ENCODE measurements around the gene PDGFRB. TPM values are rescaled to one million over a fixed set of nuclear protein-coding genes. Genes with fewer than 3 reads are reported as not detected.
A peak's percentile ranks its signal among the peaks of the same experiment; 100 is the strongest.

The PDGFRB gene
- 2.2 and 5.4 TPM in 2 replicates for total RNA-seq (2014; rRNA removed; shearing (Covaris generic))
- 3.0 and 4.2 TPM in 2 replicates for polyA plus RNA-seq (2015; cell fraction: cytosol; rRNA removed)
- 11.6 and 12.4 TPM in 2 replicates for polyA plus RNA-seq (2015; cell fraction: nucleus; rRNA removed)

- peak; percentile 76 for DNase-seq (ENCODE audit: low read depth)
These were observed at the start of gene PDGFRB for GRCh38 chr5:150155258-150156026. Gene PDGFRB, minus strand, starts transcription at chr5:150155845. Its CDS starts 18,798 bp downstream, at chr5:150137047.

GRCh38 chr5:150204590-150204960 is 48.9 kb upstream of the PDGFRB start:
- DNase-seq (ENCODE audit: low read depth) = no peak

GRCh38 chr5:150203832-150204589 is 48.4 kb upstream of the PDGFRB start:
- DNase-seq (ENCODE audit: low read depth) = no peak

GRCh38 chr5:150202501-150202900 is 46.9 kb upstream of the PDGFRB start:
- DNase-seq (ENCODE audit: low read depth) = no peak

DNA sequence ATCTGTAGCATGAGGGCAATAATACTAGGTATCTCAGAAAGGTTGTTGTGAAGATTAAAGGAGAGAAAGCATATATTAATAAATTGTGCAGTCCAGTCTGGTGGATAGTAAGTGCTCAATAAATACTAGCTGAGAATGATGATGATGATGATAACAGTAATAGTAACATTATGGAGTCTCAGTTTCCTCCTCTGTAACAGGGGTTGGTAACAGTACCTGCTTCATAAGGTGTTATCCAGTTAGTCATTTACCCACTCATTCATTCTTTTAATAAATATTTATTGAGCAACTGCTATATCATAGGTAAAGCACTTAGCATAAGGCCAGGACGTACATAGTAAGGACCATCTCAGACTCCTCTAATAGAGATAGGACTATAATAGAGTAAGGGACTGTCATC is 41.8 kb upstream of the PDGFRB start:
- DNase-seq (ENCODE audit: low read depth) = no peak

- no peak for DNase-seq (ENCODE audit: low read depth)
These were observed 41.3 kb upstream of the PDGFRB start for GRCh38 chr5:150196986-150197385.

- no peak for DNase-seq (ENCODE audit: low read depth)
These were observed 40.9 kb upstream of the PDGFRB start for GRCh38 chr5:150196514-150196913.

DNA sequence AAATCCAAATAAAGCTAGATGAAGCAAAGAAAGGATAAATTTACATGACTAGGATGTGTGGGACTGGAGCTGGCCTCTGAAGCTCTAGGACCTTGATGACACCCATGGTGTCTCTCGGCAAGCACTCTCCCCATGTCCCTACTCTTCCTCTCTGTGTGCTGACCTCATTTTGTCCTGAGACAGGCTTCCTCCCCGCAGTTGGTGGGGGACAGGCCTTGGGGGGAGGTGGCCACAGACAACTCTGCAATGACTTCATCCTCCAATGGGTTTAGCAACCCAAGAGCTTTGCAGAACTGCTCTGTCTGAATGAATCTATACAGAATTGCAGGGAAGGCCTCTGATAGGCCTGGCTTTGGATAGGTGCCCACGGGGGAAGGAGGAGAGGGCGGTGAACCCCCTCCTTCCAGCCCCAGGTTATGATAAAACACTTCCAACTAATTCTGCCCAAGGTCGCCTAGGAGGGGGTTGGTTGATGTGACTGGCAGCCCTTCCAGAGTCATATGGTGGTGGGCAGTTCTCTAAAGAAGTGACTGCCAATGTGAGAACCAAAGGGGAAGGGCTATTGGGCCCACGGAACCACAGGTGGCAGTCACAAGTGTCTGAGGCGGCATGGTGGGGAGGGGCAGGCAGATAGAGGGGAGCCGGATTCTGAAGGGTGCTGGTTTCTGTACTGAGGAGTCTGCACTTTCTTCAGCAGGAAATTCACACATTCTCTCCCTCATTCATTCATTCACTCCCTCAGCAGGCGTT is 40.3 kb upstream of the PDGFRB start:
- no peak for DNase-seq (ENCODE audit: low read depth)

DNA sequence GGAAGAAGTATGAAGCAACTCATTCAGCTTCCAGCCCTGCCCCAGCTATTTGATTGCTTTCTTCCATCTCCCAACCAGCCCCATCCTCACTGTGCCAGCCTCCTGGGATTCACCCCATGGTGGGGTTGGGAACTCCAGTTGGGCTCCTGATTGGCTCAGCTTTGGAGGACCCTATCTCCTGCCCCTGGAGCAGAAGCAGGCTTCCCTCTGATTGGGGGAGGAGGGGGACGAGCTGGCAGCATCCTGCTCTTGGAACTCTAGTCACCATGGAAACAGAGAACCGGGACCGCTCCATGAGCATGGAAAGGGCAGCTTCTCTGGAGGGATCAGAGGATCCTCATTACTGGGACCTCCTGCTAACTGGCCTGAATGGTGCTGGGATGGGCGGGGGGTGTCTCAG is 36.8 kb upstream of the PDGFRB start:
- DNase-seq (ENCODE audit: low read depth) = no peak

DNA sequence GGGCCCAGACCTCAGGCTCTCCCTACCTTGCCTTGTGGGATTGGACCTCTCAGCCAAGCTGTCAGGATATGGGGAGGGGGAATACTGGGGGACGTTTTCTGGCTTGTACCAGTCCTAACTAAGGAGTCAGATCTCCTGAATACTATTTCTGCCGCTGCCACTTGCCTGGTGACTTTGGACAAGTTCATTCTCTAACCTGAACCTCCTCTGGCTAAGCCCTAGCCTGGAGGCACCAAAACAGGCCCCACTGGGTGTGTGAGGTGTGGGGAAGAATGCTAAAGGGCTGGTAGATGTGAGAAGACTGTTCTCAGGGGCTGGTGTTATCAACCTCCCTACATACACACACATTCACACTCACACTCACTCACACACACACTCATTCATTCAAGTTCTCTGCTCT is 35.3 kb upstream of the PDGFRB start:
- DNase-seq (ENCODE audit: low read depth) = no peak

- no peak for DNase-seq (ENCODE audit: low read depth)
These were observed 34.9 kb upstream of the PDGFRB start for GRCh38 chr5:150190503-150190979.

- DNase-seq (ENCODE audit: low read depth) = no peak
These were observed 34.3 kb upstream of the PDGFRB start, which contains the start of gene SLC6A7 for GRCh38 chr5:150189728-150190502. Gene SLC6A7, plus strand, starts transcription at chr5:150190062. Its CDS starts 266 bp downstream, at chr5:150190328.

DNA sequence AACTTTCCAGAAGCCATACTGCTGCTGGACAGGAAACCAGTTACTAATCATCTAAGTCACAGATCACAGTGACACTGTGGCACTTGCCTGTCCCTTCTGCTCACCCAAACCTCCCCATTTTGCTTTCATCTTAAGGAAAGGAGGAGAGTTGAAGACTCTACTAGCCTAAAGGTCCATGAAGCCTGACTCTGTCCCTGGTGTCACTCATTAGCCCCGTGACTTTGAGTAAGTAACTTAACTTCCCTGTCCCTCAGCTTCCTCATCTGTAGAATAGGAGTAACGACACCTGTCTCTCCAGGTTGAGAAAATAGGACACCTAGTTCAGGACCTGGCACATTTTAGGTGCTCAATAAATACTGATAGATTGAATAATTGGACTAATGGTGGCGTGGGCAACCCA is 33.7 kb upstream of the PDGFRB start:
- DNase-seq (ENCODE audit: low read depth) = no peak

DNA sequence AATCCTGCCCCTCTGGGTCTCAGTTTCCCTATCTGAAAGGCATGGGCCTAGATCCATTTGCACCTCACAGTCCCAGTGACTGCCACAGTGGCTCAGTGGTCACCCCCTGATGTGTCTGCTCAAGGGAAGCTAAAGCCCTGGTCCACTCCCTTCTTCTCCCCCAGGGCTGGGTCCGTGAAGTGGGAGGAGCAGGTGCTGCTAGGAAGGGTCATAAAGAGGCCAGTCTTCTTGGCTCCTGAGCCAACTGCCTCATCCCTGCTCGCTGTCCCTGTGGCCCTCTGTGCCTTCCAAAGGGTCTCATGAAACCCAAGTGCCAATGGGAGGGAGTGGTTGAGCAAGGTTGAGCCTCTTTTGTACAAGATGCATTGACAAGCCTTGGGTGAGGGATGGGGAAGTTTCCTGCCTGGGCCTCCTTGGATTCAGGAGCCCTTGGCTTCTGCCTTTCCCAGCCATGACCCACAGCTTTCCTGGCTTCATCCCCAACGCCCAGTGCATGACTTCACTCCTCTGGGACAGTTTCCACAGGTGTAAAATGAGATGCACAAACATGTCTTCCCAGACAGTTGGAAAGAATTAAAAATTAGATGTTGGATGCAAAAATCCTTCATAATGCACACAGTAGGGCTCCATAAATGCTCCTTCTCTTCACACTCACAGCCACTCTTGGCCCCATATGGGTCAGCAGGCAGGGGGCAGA is 32.6 kb upstream of the PDGFRB start:
- no peak for DNase-seq (ENCODE audit: low read depth)

- no peak for DNase-seq (ENCODE audit: low read depth)
These were observed 31.3 kb upstream of the PDGFRB start for GRCh38 chr5:150186897-150187296.

DNA sequence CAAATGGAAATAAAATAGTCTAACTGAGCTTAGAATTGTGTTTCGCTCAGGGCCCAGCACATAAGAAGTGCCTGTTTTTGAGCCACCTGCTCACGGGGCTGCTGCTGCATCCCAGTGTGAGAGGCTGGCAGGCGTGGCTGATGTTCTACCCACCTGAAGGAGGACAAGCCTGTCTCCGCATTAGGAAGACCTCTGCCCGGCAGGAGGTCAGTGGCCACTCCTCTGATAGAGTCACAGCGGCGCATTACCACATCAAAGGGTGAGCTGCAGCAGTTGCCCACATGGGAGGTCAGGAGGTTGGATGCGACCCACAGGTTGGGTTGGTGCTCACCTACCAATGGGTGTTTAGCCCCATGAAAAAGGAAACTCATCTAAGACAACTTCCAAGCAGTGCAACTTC is 30.5 kb upstream of the PDGFRB start:
- no peak for DNase-seq (ENCODE audit: low read depth)

DNA sequence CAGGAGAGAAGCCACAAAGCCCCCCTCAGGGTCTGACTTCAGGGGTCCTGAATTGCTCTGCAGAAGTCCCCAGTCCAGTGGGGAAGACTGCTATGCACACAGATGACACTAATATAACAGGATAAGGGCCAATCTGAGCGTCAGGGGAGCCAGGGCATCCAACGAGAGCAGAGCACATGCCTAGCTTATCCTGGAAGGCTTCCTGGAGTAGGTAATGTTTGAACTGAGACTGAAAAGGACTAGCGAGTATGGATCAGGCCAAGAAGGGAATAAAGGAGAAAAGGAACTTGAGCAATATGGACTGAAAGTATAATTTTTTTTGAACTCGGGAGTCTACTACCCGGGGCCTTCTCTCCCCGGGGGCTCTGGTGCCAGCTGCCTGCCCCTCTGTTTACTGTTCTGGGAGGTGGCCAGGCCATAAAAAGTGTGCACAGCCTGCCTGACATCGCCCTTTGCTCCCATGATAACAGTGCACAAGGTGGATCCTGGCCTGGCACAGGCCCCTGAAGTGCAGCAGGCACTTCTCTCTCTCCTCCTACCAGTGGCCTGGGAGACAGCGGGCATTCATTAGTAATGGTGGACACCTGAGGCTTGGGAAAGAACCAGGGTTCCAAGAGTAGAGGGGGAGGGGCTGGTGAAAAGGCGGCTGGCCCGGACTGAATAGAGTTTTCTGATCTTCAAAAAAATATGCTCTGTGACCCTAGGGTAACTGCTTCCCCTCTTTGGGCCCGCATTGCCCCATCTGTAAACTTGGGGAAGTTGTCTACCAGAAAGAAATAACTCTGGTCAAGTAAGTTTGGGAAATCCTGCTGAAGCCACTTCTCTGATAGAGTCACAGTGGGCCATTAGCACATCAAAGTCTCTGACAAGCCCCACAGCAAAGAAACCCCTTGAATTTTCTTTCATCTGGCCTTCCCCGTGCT is 29.6 kb upstream of the PDGFRB start:
- DNase-seq (ENCODE audit: low read depth) = no peak

DNA sequence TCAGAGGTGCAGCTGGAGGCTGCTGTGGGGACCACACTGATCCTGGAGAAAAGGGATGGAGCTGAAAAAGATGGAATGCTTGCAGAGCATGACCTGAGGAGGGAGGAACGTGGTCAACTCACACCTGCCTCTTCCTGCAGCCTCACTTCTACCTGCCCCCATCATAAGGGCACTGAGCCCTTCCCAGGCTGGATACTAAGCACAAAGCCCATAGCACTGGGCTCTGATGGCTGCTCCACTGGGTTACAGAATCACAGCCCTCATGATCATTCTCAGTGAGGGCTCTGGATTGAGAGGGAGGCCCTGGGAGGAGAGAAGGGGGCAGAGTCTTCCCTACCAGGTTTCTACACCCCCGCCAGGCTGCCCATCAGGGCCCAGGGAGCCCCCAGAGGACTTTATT is 28.4 kb upstream of the PDGFRB start:
- DNase-seq (ENCODE audit: low read depth) = no peak

- no peak for DNase-seq (ENCODE audit: low read depth)
These were observed 27.8 kb upstream of the PDGFRB start for GRCh38 chr5:150183436-150183835.

Data from HT1080 (cell line).